Memory B cell (primary cell): ENCODE results near the gene HMCN2.

Source experiments
- ATAC-seq: fragments of 150-1000 bp; cut with Tn5 transposase; 2 replicates; pipeline ENCODE4 v1.10.0; 2021; ENCODE audit warnings: low read depth, mild to moderate bottlenecking, moderate library complexity
- DNase-seq, 2 donors: peaks; one replicate each; pipeline ENCODE4 v3.0.0; 2022; ENCODE audit warnings: low spot score in 2 of 2
- H3K27ac Mint-ChIP-seq: one replicate; pipeline ENCODE4 v1.8.0; 2022; ENCODE audit warnings: mild to moderate bottlenecking, moderate library complexity, mixed read lengths
- H3K27me3 Mint-ChIP-seq: one replicate; pipeline ENCODE4 v1.8.0; 2022; ENCODE audit warnings: mixed read lengths
- H3K36me3 Mint-ChIP-seq: one replicate; pipeline ENCODE4 v1.8.0; 2022; ENCODE audit warnings: mild to moderate bottlenecking, mixed read lengths
- H3K4me1 Mint-ChIP-seq: one replicate; pipeline ENCODE4 v1.8.0; 2022; ENCODE audit warnings: mixed read lengths
- H3K4me3 Mint-ChIP-seq: one replicate; pipeline ENCODE4 v1.8.0; 2022; ENCODE audit warnings: mild to moderate bottlenecking, moderate library complexity, mixed read lengths
- H3K9me3 Mint-ChIP-seq: one replicate; pipeline ENCODE4 v1.8.0; 2022; ENCODE audit warnings: mixed read lengths

Gene HMCN2

GRCh38 chr9:130406278-130406895 is 140.8 kb downstream of the HMCN2 start:
- Mint-ChIP-seq H3K4me3 (no peak overlapping the region), H3K4me1 (no peaks in the 10 kb centered on the region), H3K9me3 (no peaks in the 10 kb centered on the region), H3K27me3 (peaks cover 4% of the 10 kb centered on the region), H3K27ac (no peak overlapping the region), H3K36me3 (no peaks in the 10 kb centered on the region)
- DNase-seq (no peak), ATAC-seq (no peak)

- H3K36me3 Mint-ChIP-seq: no peaks in the 10 kb centered on the region
- ATAC-seq (no peak), DNase-seq (no peak)
- no peak overlapping the region for H3K4me3 Mint-ChIP-seq
- no peak overlapping the region for H3K27ac Mint-ChIP-seq
- H3K9me3 Mint-ChIP-seq: no peaks in the 10 kb centered on the region
- peaks cover 3% of the 10 kb centered on the region for H3K27me3 Mint-ChIP-seq
- H3K4me1 Mint-ChIP-seq: no peaks in the 10 kb centered on the region
These were observed 142.5 kb downstream of the HMCN2 start for GRCh38 chr9:130407916-130408663.

GRCh38 chr9:130408669-130409068 is 143.1 kb downstream of the HMCN2 start:
- no peak overlapping the region for H3K27ac Mint-ChIP-seq
- no peaks in the 10 kb centered on the region for H3K4me1 Mint-ChIP-seq
- H3K9me3 Mint-ChIP-seq: no peaks in the 10 kb centered on the region
- peaks cover 2% of the 10 kb centered on the region for H3K27me3 Mint-ChIP-seq
- DNase-seq: no peak
- H3K4me3 Mint-ChIP-seq: no peak overlapping the region
- H3K36me3 Mint-ChIP-seq: no peaks in the 10 kb centered on the region
- no peak for ATAC-seq

GRCh38 chr9:130409246-130409645 is 143.7 kb downstream of the HMCN2 start:
- ATAC-seq: no peak
- no peaks in the 10 kb centered on the region for H3K36me3 Mint-ChIP-seq
- no peaks in the 10 kb centered on the region for H3K4me1 Mint-ChIP-seq
- no peaks in the 10 kb centered on the region for H3K9me3 Mint-ChIP-seq
- DNase-seq: no peak
- H3K27me3 Mint-ChIP-seq: peaks cover 4% of the 10 kb centered on the region
- no peak overlapping the region for H3K27ac Mint-ChIP-seq
- no peak overlapping the region for H3K4me3 Mint-ChIP-seq

- Mint-ChIP-seq H3K27me3 (peaks cover 5% of the 10 kb centered on the region), H3K36me3 (no peaks in the 10 kb centered on the region), H3K9me3 (no peaks in the 10 kb centered on the region), H3K4me3 (no peak overlapping the region), H3K27ac (no peak overlapping the region), H3K4me1 (no peaks in the 10 kb centered on the region)
- DNase-seq (no peak), ATAC-seq (no peak)
These were observed 144.9 kb downstream of the HMCN2 start for GRCh38 chr9:130410443-130410842.

- ATAC-seq (no peak), DNase-seq (no peak)
- H3K36me3 Mint-ChIP-seq: no peaks in the 10 kb centered on the region
- H3K4me3 Mint-ChIP-seq: no peak overlapping the region
- H3K4me1 Mint-ChIP-seq: no peaks in the 10 kb centered on the region
- no peak overlapping the region for H3K27ac Mint-ChIP-seq
- H3K27me3 Mint-ChIP-seq: peaks cover 5% of the 10 kb centered on the region
- H3K9me3 Mint-ChIP-seq: no peaks in the 10 kb centered on the region
These were observed 146.0 kb downstream of the HMCN2 start for GRCh38 chr9:130411566-130411915.

- DNase-seq (no peak), ATAC-seq (no peak)
- Mint-ChIP-seq H3K36me3 (no peaks in the 10 kb centered on the region), H3K9me3 (no peaks in the 10 kb centered on the region), H3K27me3 (peaks cover 5% of the 10 kb centered on the region), H3K27ac (no peak overlapping the region), H3K4me3 (no peak overlapping the region), H3K4me1 (no peaks in the 10 kb centered on the region)
These were observed 148.6 kb downstream of the HMCN2 start for GRCh38 chr9:130414081-130414731.

GRCh38 chr9:130414910-130415746 is 149.6 kb downstream of the HMCN2 start:
- Mint-ChIP-seq H3K27me3 (peaks cover 8% of the 10 kb centered on the region), H3K4me3 (no peak overlapping the region)

GRCh38 chr9:130417602-130418001 is 152.0 kb downstream of the HMCN2 start:
- DNase-seq (no peak), ATAC-seq (no peak)
- Mint-ChIP-seq H3K4me3 (no peak overlapping the region), H3K9me3 (no peaks in the 10 kb centered on the region), H3K27ac (no peak overlapping the region), H3K36me3 (no peaks in the 10 kb centered on the region), H3K27me3 (peaks cover 8% of the 10 kb centered on the region), H3K4me1 (no peaks in the 10 kb centered on the region)

More at GRCh38 chr9:130414910-130415746, 149.6 kb downstream of the HMCN2 start:
- ATAC-seq: no peak
- H3K9me3 Mint-ChIP-seq: no peaks in the 10 kb centered on the region
- H3K4me1 Mint-ChIP-seq: no peaks in the 10 kb centered on the region
- H3K36me3 Mint-ChIP-seq: no peaks in the 10 kb centered on the region
- DNase-seq: no peak
- no peak overlapping the region for H3K27ac Mint-ChIP-seq

GRCh38 chr9:130418776-130419175 is 153.2 kb downstream of the HMCN2 start:
- no peaks in the 10 kb centered on the region for H3K9me3 Mint-ChIP-seq

GRCh38 chr9:130419521-130420035 is 154.0 kb downstream of the HMCN2 start:
- Mint-ChIP-seq H3K27me3 (peaks cover 3% of the 10 kb centered on the region), H3K36me3 (no peaks in the 10 kb centered on the region), H3K9me3 (no peaks in the 10 kb centered on the region), H3K27ac (no peak overlapping the region), H3K4me3 (no peak overlapping the region), H3K4me1 (no peaks in the 10 kb centered on the region)
- DNase-seq (no peak), ATAC-seq (no peak)

More at GRCh38 chr9:130418776-130419175, 153.2 kb downstream of the HMCN2 start:
- DNase-seq (no peak), ATAC-seq (no peak)
- Mint-ChIP-seq H3K27me3 (peaks cover 8% of the 10 kb centered on the region), H3K36me3 (no peaks in the 10 kb centered on the region), H3K27ac (no peak overlapping the region), H3K4me3 (no peak overlapping the region), H3K4me1 (no peaks in the 10 kb centered on the region)

- no peak for ATAC-seq
- peaks cover 8% of the 10 kb centered on the region for H3K27me3 Mint-ChIP-seq
- no peak overlapping the region for H3K27ac Mint-ChIP-seq
- H3K9me3 Mint-ChIP-seq: no peaks in the 10 kb centered on the region
- no peaks in the 10 kb centered on the region for H3K4me1 Mint-ChIP-seq
- DNase-seq: no peak
- H3K4me3 Mint-ChIP-seq: no peak overlapping the region
- H3K36me3 Mint-ChIP-seq: no peaks in the 10 kb centered on the region
These were observed 155.7 kb downstream of the HMCN2 start for GRCh38 chr9:130421154-130421801.

GRCh38 chr9:130421802-130422276 is 156.3 kb downstream of the HMCN2 start:
- ATAC-seq (no peak), DNase-seq (no peak)
- H3K4me3 Mint-ChIP-seq: no peak overlapping the region
- peaks cover 11% of the 10 kb centered on the region for H3K27me3 Mint-ChIP-seq
- H3K9me3 Mint-ChIP-seq: no peaks in the 10 kb centered on the region
- H3K27ac Mint-ChIP-seq: no peak overlapping the region
- no peaks in the 10 kb centered on the region for H3K36me3 Mint-ChIP-seq
- no peaks in the 10 kb centered on the region for H3K4me1 Mint-ChIP-seq
